Astrocyte (in vitro differentiated cells and primary cell): ENCODE results near the gene C12orf42. TPM values are rescaled to one million over a fixed set of nuclear protein-coding genes. Genes with fewer than 3 reads are reported as not detected.

ENCODE experiments used
- DNase-seq: peaks from one replicate; pipeline ENCODE4 v3.0.0-alpha.2; 2010; ENCODE audit warnings: low read depth
- FAIRE-seq: peaks from 2 replicates; lab custom pipeline; 2011; peaks lifted over from hg19 to GRCh38; lab: Jason Lieb, UNC
- H2AFZ ChIP-seq: 2 replicates; pipeline ENCODE4 v1.6.0; 2012; ENCODE audit warnings: low read depth, low read length, inconsistent platforms
- H3K27ac ChIP-seq: 2 replicates; pipeline ENCODE4 v1.5.1; 2011; ENCODE audit warnings: low read depth, low read length, inconsistent platforms
- H3K27me3 ChIP-seq: 2 replicates; pipeline ENCODE4 v1.6.0; 2011; ENCODE audit warnings: low read length, inconsistent platforms; ENCODE audit not compliant: insufficient read depth
- H3K36me3 ChIP-seq: 2 replicates; pipeline ENCODE4 v1.5.1; 2011; ENCODE audit warnings: low read length, inconsistent platforms; ENCODE audit not compliant: insufficient read depth
- H3K4me1 ChIP-seq: 2 replicates; pipeline ENCODE4 v1.5.1; 2011; ENCODE audit warnings: low read length, inconsistent platforms; ENCODE audit not compliant: insufficient read depth
- H3K4me2 ChIP-seq: 2 replicates; pipeline ENCODE4 v1.6.0; 2012; ENCODE audit warnings: low read length, inconsistent platforms
- H3K4me3 ChIP-seq: 2 replicates; pipeline ENCODE4 v1.5.1; 2011; ENCODE audit warnings: low read depth, mild to moderate bottlenecking, low read length, inconsistent platforms; ENCODE audit not compliant: insufficient read depth
- H3K79me2 ChIP-seq: 2 replicates; pipeline ENCODE4 v1.6.0; 2012; ENCODE audit warnings: mild to moderate bottlenecking, low read length, inconsistent platforms; ENCODE audit not compliant: insufficient read depth
- H3K9ac ChIP-seq: 2 replicates; pipeline ENCODE4 v1.6.0; 2012; ENCODE audit warnings: mild to moderate bottlenecking, low read length, inconsistent platforms
- H3K9me3 ChIP-seq: 2 replicates; pipeline ENCODE4 v1.5.1; 2012; ENCODE audit warnings: low read depth, mild to moderate bottlenecking, low read length, inconsistent platforms; ENCODE audit not compliant: insufficient read depth
- H4K20me1 ChIP-seq: 2 replicates; pipeline ENCODE4 v1.6.0; 2012; ENCODE audit warnings: low read length, inconsistent platforms; ENCODE audit not compliant: insufficient read depth
- H3K27ac Mint-ChIP-seq: one replicate; pipeline ENCODE4 v1.8.0; 2021; ENCODE audit warnings: mild to moderate bottlenecking, mixed read lengths; ENCODE audit not compliant: unreplicated experiment
- H3K27me3 Mint-ChIP-seq: one replicate; pipeline ENCODE4 v1.8.0; 2021; ENCODE audit warnings: low read depth, mixed read lengths; ENCODE audit not compliant: unreplicated experiment
- H3K36me3 Mint-ChIP-seq: one replicate; pipeline ENCODE4 v1.8.0; 2021; ENCODE audit warnings: low read depth, mixed read lengths; ENCODE audit not compliant: unreplicated experiment
- H3K4me1 Mint-ChIP-seq: one replicate; pipeline ENCODE4 v1.8.0; 2021; ENCODE audit warnings: low read depth, mixed read lengths; ENCODE audit not compliant: unreplicated experiment
- H3K4me3 Mint-ChIP-seq: one replicate; pipeline ENCODE4 v1.8.0; 2021; ENCODE audit warnings: mild to moderate bottlenecking, moderate library complexity, mixed read lengths; ENCODE audit not compliant: unreplicated experiment
- H3K9me3 Mint-ChIP-seq: one replicate; pipeline ENCODE4 v1.8.0; 2021; ENCODE audit warnings: mild to moderate bottlenecking, mixed read lengths; ENCODE audit not compliant: unreplicated experiment
- EZH2 ChIP-seq: IDR thresholded peaks from 2 replicates; pipeline ENCODE4 v1.6.1; 2012; ENCODE audit warnings: mild to moderate bottlenecking, low read length, inconsistent platforms; ENCODE audit not compliant: insufficient read depth
- total RNA-seq: library from RNA; stranded (reverse); gene quantifications from 2 replicates; pipeline ENCODE4 v1.2.1, GENCODE V29; 2021
- TF ChIP-seq, protein P1 (sequence below): IDR thresholded peaks from 2 replicates; pipeline ENCODE4 v1.5.1; 2011; ENCODE audit warnings: low read depth, mild to moderate bottlenecking, inconsistent platforms, low read length, moderate library complexity; ENCODE audit not compliant: insufficient read depth

The C12orf42 gene
- total RNA-seq, 1 donor from 2014 or later, result not detected

DNA sequence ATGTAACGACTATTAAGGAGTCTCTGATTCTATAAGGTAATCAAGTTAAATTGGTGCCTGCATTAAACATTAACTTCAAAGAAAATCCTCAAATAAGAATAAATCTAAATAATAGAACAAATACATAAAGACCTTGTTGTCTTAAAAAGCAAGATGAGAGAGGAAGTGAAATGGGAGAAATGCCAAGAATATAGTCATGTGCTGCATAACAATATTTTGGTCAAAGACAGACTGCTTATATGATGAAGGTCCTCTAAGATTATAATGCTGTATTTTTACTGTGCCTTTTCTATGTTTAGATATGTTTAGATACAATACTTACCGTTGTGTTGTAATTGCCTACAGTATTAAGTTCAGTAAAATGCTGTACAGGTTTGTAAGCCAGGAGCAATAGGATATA lies 213.6 kb downstream of the C12orf42 start:
- H3K4me1 Mint-ChIP-seq, result no peaks in the 10 kb centered on the region
- no peak overlapping the region for H3K4me3 Mint-ChIP-seq
- H3K9me3 ChIP-seq, result no peaks in the 10 kb centered on the region
- H3K79me2 ChIP-seq, result no peaks in the 10 kb centered on the region
- no peak overlapping the region for H3K9ac ChIP-seq
- no peaks in the 10 kb centered on the region for H3K4me1 ChIP-seq
- no peaks in the 10 kb centered on the region for H4K20me1 ChIP-seq
- TF ChIP-seq, protein P1, sequence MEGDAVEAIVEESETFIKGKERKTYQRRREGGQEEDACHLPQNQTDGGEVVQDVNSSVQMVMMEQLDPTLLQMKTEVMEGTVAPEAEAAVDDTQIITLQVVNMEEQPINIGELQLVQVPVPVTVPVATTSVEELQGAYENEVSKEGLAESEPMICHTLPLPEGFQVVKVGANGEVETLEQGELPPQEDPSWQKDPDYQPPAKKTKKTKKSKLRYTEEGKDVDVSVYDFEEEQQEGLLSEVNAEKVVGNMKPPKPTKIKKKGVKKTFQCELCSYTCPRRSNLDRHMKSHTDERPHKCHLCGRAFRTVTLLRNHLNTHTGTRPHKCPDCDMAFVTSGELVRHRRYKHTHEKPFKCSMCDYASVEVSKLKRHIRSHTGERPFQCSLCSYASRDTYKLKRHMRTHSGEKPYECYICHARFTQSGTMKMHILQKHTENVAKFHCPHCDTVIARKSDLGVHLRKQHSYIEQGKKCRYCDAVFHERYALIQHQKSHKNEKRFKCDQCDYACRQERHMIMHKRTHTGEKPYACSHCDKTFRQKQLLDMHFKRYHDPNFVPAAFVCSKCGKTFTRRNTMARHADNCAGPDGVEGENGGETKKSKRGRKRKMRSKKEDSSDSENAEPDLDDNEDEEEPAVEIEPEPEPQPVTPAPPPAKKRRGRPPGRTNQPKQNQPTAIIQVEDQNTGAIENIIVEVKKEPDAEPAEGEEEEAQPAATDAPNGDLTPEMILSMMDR, result no peak
- TF ChIP-seq EZH2, result no peak
- H3K27me3 Mint-ChIP-seq, result no peaks in the 10 kb centered on the region
- no peak overlapping the region for H3K4me2 ChIP-seq
- no peak overlapping the region for H3K27ac Mint-ChIP-seq
- no peaks in the 10 kb centered on the region for H3K27me3 ChIP-seq
- no peaks in the 10 kb centered on the region for H3K9me3 Mint-ChIP-seq
- no peaks in the 10 kb centered on the region for H3K36me3 ChIP-seq
- no peak overlapping the region for H3K27ac ChIP-seq
- FAIRE-seq (no peak), DNase-seq (no peak)
- no peak overlapping the region for H3K4me3 ChIP-seq
- H3K36me3 Mint-ChIP-seq, result no peaks in the 10 kb centered on the region
- H2AFZ ChIP-seq, result no peak overlapping the region

DNA sequence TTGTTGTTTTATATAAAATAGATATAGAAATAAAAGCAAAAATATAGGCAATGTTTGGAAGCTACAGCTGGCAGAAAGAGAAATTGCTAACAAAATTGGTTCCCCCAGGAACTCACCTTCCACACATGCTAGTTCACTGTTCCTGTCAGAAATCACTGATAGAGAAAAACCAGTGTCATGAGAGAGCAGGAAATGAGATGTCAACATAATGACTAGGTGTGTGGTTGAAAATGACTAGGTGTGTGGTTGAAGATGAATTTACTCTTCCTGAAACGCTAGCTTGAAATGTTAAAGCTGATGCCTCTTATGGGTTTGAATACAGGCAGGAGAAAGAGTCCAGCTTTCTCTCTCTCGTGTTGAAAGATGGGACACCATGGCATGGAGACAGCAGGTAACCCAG lies 216.3 kb downstream of the C12orf42 start:
- Mint-ChIP-seq H3K36me3 (no peaks in the 10 kb centered on the region), H3K4me1 (no peaks in the 10 kb centered on the region), H3K4me3 (no peak overlapping the region), H3K27ac (no peak overlapping the region), H3K27me3 (no peaks in the 10 kb centered on the region), H3K9me3 (no peaks in the 10 kb centered on the region)
- Histone ChIP-seq H2AFZ (no peak overlapping the region), H3K9ac (no peak overlapping the region), H3K27ac (no peak overlapping the region), H3K36me3 (no peaks in the 10 kb centered on the region), H3K4me2 (no peak overlapping the region), H3K27me3 (no peaks in the 10 kb centered on the region), H3K9me3 (no peaks in the 10 kb centered on the region), H3K79me2 (no peaks in the 10 kb centered on the region), H4K20me1 (no peaks in the 10 kb centered on the region), H3K4me1 (no peaks in the 10 kb centered on the region), H3K4me3 (no peak overlapping the region)
- no peak for FAIRE-seq
- TF ChIP-seq, protein P1, result no peak
- no peak for TF ChIP-seq EZH2
- DNase-seq, result no peak

DNA sequence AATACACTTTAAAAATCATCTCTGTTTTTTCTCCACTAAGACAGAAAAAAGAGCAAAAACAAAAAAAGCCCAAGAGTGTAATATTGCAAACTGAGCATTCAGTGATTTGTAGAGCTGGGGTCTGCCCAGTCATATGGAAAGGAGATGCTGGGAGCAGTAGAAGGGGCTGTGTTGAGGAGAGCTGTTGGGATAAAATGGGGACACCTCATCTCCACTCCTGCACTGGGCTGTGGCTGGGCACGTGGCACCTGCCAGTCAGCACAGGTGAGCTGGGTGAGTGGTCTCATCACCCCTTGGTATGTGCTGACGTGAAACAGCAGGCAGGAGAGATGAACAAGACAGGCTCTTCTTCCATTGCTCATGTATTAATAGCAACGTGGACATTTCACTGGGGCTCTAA lies 217.4 kb downstream of the C12orf42 start:
- Histone ChIP-seq H3K9me3 (no peaks in the 10 kb centered on the region), H3K4me2 (no peak overlapping the region), H3K27me3 (no peaks in the 10 kb centered on the region), H3K4me3 (no peak overlapping the region), H3K79me2 (no peaks in the 10 kb centered on the region), H2AFZ (no peak overlapping the region), H3K4me1 (no peaks in the 10 kb centered on the region), H3K36me3 (no peaks in the 10 kb centered on the region), H3K27ac (no peak overlapping the region), H3K9ac (no peak overlapping the region), H4K20me1 (no peaks in the 10 kb centered on the region)
- H3K9me3 Mint-ChIP-seq, result no peaks in the 10 kb centered on the region
- TF ChIP-seq, protein P1, result no peak
- TF ChIP-seq EZH2, result no peak
- FAIRE-seq (no peak), DNase-seq (no peak)
- no peaks in the 10 kb centered on the region for H3K36me3 Mint-ChIP-seq
- H3K4me3 Mint-ChIP-seq, result no peak overlapping the region
- H3K4me1 Mint-ChIP-seq, result peaks cover 2% of the 10 kb centered on the region
- H3K27ac Mint-ChIP-seq, result no peak overlapping the region
- H3K27me3 Mint-ChIP-seq, result no peaks in the 10 kb centered on the region
